LNCAP (cell line): ENCODE measurements around the gene TYRP1.

ENCODE experiments used
- TF ChIP-seq, protein P1 (sequence below): fragments of 450-650 bp; IDR thresholded peaks from 2 replicates; pipeline ENCODE4 v1.5.1; 2017; ENCODE audit warnings: mild to moderate bottlenecking

TYRP1 gene

GRCh38 chr9:12658531-12659209 lies 34.5 kb upstream of the TYRP1 start:
- TF ChIP-seq, protein P1, sequence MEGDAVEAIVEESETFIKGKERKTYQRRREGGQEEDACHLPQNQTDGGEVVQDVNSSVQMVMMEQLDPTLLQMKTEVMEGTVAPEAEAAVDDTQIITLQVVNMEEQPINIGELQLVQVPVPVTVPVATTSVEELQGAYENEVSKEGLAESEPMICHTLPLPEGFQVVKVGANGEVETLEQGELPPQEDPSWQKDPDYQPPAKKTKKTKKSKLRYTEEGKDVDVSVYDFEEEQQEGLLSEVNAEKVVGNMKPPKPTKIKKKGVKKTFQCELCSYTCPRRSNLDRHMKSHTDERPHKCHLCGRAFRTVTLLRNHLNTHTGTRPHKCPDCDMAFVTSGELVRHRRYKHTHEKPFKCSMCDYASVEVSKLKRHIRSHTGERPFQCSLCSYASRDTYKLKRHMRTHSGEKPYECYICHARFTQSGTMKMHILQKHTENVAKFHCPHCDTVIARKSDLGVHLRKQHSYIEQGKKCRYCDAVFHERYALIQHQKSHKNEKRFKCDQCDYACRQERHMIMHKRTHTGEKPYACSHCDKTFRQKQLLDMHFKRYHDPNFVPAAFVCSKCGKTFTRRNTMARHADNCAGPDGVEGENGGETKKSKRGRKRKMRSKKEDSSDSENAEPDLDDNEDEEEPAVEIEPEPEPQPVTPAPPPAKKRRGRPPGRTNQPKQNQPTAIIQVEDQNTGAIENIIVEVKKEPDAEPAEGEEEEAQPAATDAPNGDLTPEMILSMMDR: no peak

- TF ChIP-seq, protein P1: no peak
Observed at GRCh38 chr9:12659220-12659619, 34.0 kb upstream of the TYRP1 start.

DNA sequence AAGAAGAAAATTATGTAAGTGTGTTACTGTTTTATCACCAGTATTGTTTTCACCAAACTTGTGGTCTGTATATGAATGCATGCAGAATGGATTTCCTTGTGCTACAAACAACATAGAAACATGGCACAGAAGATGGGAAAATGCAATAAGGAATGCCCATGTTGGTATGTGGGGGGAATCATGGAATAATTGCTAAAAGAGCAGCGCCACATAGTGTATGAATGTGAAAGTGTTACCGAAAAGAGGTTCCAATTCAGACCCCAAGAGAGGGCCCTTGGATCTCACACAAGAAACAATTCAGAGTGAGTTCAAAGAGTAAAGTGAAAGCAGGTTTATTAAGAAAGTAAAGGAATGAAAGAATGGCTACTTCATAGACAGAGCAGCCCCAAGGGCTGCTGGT lies 26.4 kb upstream of the TYRP1 start:
- TF ChIP-seq, protein P1: peak; percentile 45

- TF ChIP-seq, protein P1: no peak
Observed at GRCh38 chr9:12667892-12668291, 25.3 kb upstream of the TYRP1 start.

DNA sequence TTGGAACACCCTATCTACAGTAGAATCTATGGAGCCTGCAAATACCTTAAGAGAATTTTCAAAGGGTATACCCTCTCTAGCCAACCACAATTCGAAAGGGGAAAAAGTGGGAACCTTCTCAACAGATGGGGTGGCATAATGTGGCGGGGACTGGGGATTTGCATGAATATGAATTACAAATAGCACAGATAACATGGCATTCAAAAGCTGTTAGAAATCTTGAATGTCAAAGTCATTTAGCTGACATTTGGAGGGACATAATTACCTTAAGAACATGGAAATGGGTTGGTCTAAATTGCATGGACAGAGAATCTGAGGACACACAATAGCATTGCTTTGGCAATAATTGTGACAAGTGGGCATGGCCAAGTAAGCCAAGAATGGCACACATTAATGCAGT lies 23.2 kb upstream of the TYRP1 start:
- TF ChIP-seq, protein P1: no peak

GRCh38 chr9:12674961-12675360 lies 18.2 kb upstream of the TYRP1 start:
- TF ChIP-seq, protein P1: no peak

GRCh38 chr9:12680341-12680740 lies 12.8 kb upstream of the TYRP1 start:
- TF ChIP-seq, protein P1: no peak

- TF ChIP-seq, protein P1: no peak
Observed at GRCh38 chr9:12680757-12681156, 12.4 kb upstream of the TYRP1 start.
